HepG2 (cell line): ENCODE results near the gene C21orf91. TPM values are rescaled to one million over a fixed set of nuclear protein-coding genes. Genes with fewer than 3 reads are reported as not detected.

Experiments used
- ATAC-seq: fragments of 200-7000 bp; cut with Tn5 transposase; 3 replicates; pipeline ENCODE4 v1.9.1; 2020; ENCODE audit warnings: mild to moderate bottlenecking, moderate library complexity
- BruUV-seq: library from RNA; stranded (reverse); fragments of 400-500 nt; replicated peaks from 2 replicates; lab custom pipeline; 2021; lab: Mats Ljungman, UMichigan
- CTCF ChIA-PET: fragments of 300-600 bp; formaldehyde crosslinking; extraction: SDS; loops from one replicate; lab custom pipeline; 2021; ENCODE audit warnings: low total read pairs, inconsistent platforms, low intra/inter-chr PET ratio; lab: Yijun Ruan, JAX
- POLR2A ChIA-PET: fragments of 350-600 bp; sonication (Branson Sonifier 250); formaldehyde crosslinking; loops from one replicate; lab custom pipeline; 2020; ENCODE audit warnings: antibody characterized with exemption, inconsistent platforms; lab: Yijun Ruan, JAX
- DNase-seq: peaks from one replicate; pipeline ENCODE4 v3.0.0-alpha.2; 2015; ENCODE audit warnings: low spot score
- FAIRE-seq: peaks from 3 replicates; lab custom pipeline; 2011; peaks lifted over from hg19 to GRCh38; lab: Jason Lieb, UNC
- H2AFZ ChIP-seq: one replicate; pipeline ENCODE4 v1.6.1; 2011; ENCODE audit warnings: low read length, inconsistent platforms
- H3K27ac ChIP-seq: fragments of 300-600 bp; 3 replicates; pipeline ENCODE4 v1.8.0; 2011; ENCODE audit warnings: mixed run types, mild to moderate bottlenecking, mixed read lengths, low read length, inconsistent platforms; ENCODE audit not compliant: insufficient read depth; ENCODE audit errors: extremely low read length
- H3K27me3 ChIP-seq, 2 experiments: fragments of 200-600 bp in 1 of 2; 2 replicates in 1 of 2; 3 replicates in 1 of 2; pipeline versions ENCODE4 v1.6.0 to v1.8.0; 2011; ENCODE audit warnings: low read length in 2 of 2, mild to moderate bottlenecking in 2 of 2, moderate library complexity in 2 of 2, inconsistent platforms in 1 of 2; ENCODE audit not compliant: insufficient read depth in 2 of 2, control insufficient read depth in 1 of 2
- H3K36me3 ChIP-seq, 2 experiments: fragments of 200-600 bp in 1 of 2; replicated peaks in 1 of 2; 2 replicates in 1 of 2; 3 replicates in 1 of 2; pipeline versions ENCODE4 v1.5.1 to v1.8.0; 2011; ENCODE audit warnings: low read length in 2 of 2, inconsistent platforms in 1 of 2; ENCODE audit not compliant: insufficient read depth in 2 of 2, control insufficient read depth in 1 of 2
- H3K4me1 ChIP-seq: 2 replicates; pipeline ENCODE4 v1.5.1; 2012; ENCODE audit warnings: low read length, inconsistent platforms; ENCODE audit not compliant: insufficient read depth
- H3K4me2 ChIP-seq: 2 replicates; pipeline ENCODE4 v1.6.0; 2011; ENCODE audit warnings: low read depth, low read length, inconsistent platforms
- H3K4me3 ChIP-seq, 3 experiments: fragments of 200-600 bp in 1 of 3; sonication (generic), shearing (Covaris generic) in 1 of 3; replicated peaks in 1 of 3; 2 replicates each; pipeline ENCODE4 v1.5.1; 2011 to 2016; ENCODE audit warnings: low read length in 3 of 3, inconsistent platforms in 2 of 3, low read depth in 2 of 3, mild to moderate bottlenecking in 2 of 3, control low read depth in 1 of 3, mixed read lengths in 1 of 3; ENCODE audit not compliant: insufficient read depth in 1 of 3
- H3K79me2 ChIP-seq: one replicate; pipeline ENCODE4 v1.6.1; 2011; ENCODE audit warnings: low read length, inconsistent platforms; ENCODE audit not compliant: insufficient read depth
- H3K9ac ChIP-seq: 2 replicates; pipeline ENCODE4 v1.6.0; 2011; ENCODE audit warnings: mild to moderate bottlenecking, low read depth, low read length, inconsistent platforms; ENCODE audit not compliant: insufficient read depth
- H3K9me3 ChIP-seq: 2 replicates; pipeline ENCODE4 v1.5.1; 2012; ENCODE audit warnings: mild to moderate bottlenecking, low read length
- H4K20me1 ChIP-seq: 2 replicates; pipeline ENCODE4 v1.6.0; 2011; ENCODE audit warnings: inconsistent platforms, mild to moderate bottlenecking, low read length, moderate library complexity; ENCODE audit not compliant: insufficient read depth
- CEBPB ChIP-seq: IDR thresholded peaks from 2 replicates; pipeline ENCODE4 v1.6.1; 2011; ENCODE audit warnings: low read depth, low read length, improper control_type of control experiment, borderline replicate concordance
- HDAC6 ChIP-seq: fragments of 200-600 bp; sonication (generic); IDR thresholded peaks from 2 replicates; pipeline ENCODE4 v1.7.0; 2017; ENCODE audit warnings: mild to moderate bottlenecking, antibody characterized with exemption, low read length, low read depth
- HNRNPK ChIP-seq: fragments of 200-400 bp; formaldehyde crosslinking; IDR thresholded peaks from 2 replicates; pipeline ENCODE4 v1.6.1; 2018; ENCODE audit warnings: low read length, low read depth, moderate library complexity, mild to moderate bottlenecking; ENCODE audit not compliant: poor library complexity, severe bottlenecking
- JUN ChIP-seq: sonication (generic); formaldehyde crosslinking; IDR thresholded peaks from 2 replicates; pipeline ENCODE4 v1.4.0; 2020; ENCODE audit warnings: mild to moderate bottlenecking, missing genetic modification reagents
- KDM3A ChIP-seq: IDR thresholded peaks from 2 replicates; pipeline ENCODE4 v1.6.1; 2018; ENCODE audit warnings: low read depth, missing compliant biosample characterization
- MZF1 ChIP-seq: sonication (generic); formaldehyde crosslinking; IDR thresholded peaks from 2 replicates; pipeline ENCODE4 v1.8.1; 2023; ENCODE audit warnings: mild to moderate bottlenecking, missing genetic modification reagents, borderline replicate concordance
- SMAD3 ChIP-seq: sonication (generic); formaldehyde crosslinking; IDR thresholded peaks from 2 replicates; pipeline ENCODE4 v1.4.0; 2020; ENCODE audit warnings: missing genetic modification reagents
- SPEN ChIP-seq: sonication (generic); formaldehyde crosslinking; IDR thresholded peaks from 2 replicates; pipeline ENCODE4 v1.5.1; 2020; ENCODE audit warnings: low read depth, mild to moderate bottlenecking, missing genetic modification reagents
- ZFAT ChIP-seq: sonication (generic); formaldehyde crosslinking; conservative IDR thresholded peaks from 2 replicates; pipeline ENCODE4 v1.8.1; 2023; ENCODE audit warnings: missing genetic modification reagents, inconsistent platforms
- ZNF572 ChIP-seq: sonication (generic); formaldehyde crosslinking; IDR thresholded peaks from 2 replicates; pipeline ENCODE4 v1.5.1; 2020; ENCODE audit warnings: mild to moderate bottlenecking, missing genetic modification reagents
- ZNF749 ChIP-seq: sonication (generic); formaldehyde crosslinking; IDR thresholded peaks from 2 replicates; pipeline ENCODE4 v1.8.0; 2022; ENCODE audit warnings: mild to moderate bottlenecking, missing genetic modification reagents, moderate library complexity, borderline replicate concordance
- WGBS: methylation state at CpG from one replicate; pipeline ENCODE4 v1.1.6; 2017; ENCODE audit warnings: low lambda C conversion rate; 5-methylcytosine and 5-hydroxymethylcytosine counted together
- in situ Hi-C: cut with HindIII; loops from 2 replicates; pipeline ENCODE4 v1.10.0; 2017; ENCODE audit warnings: low pct_unique_long_range_greater_than_20kb; ENCODE audit not compliant: extremely low pct_ligation_motif_present
- intact Hi-C: fragments of 100-400 bp; cut with micrococcal nuclease; formaldehyde crosslinking; loops from one replicate; pipeline ENCODE4 v1.10.0; 2022; ENCODE audit not compliant: unreplicated experiment
- polyA plus RNA-seq, 8 experiments: library from polyadenylated mRNA; depleted of rRNA in 3 of 8; stranded (reverse) in 7 of 8; unstranded in 1 of 8; fragments of >200 nt; fragmentation: Illumina TruSeq in 4 of 8; extraction: Trizol in 4 of 8; gene quantifications; 2 replicates each; pipeline versions ENCODE4 v1.2.1 to v1.2.3, GENCODE V29; 2011 to 2016; ENCODE audit warnings: low read depth in 4 of 8, missing spikeins in 1 of 8, mixed read lengths in 1 of 8; ENCODE audit not compliant: insufficient read depth in 1 of 8
- total RNA-seq, 5 experiments: library from RNA; depleted of rRNA; stranded (reverse); fragments of >200 nt; fragmentation: Illumina TruSeq; extraction: Trizol; gene quantifications; 2 replicates each; pipeline ENCODE4 v1.2.3, GENCODE V29; 2016; ENCODE audit warnings: low read depth in 1 of 5
- TF ChIP-seq, protein P1 (sequence below): sonication (generic); formaldehyde crosslinking; IDR thresholded peaks from 2 replicates; pipeline ENCODE4 v1.4.0; 2020; ENCODE audit warnings: missing genetic modification reagents, borderline replicate concordance

Gene C21orf91
- total and polyA plus RNA-seq, 2 of the 13 experiments (the other 11 are each of a cell fraction or from before 2014, with no cell fraction given) = 2.9 to 7.8 TPM

DNA sequence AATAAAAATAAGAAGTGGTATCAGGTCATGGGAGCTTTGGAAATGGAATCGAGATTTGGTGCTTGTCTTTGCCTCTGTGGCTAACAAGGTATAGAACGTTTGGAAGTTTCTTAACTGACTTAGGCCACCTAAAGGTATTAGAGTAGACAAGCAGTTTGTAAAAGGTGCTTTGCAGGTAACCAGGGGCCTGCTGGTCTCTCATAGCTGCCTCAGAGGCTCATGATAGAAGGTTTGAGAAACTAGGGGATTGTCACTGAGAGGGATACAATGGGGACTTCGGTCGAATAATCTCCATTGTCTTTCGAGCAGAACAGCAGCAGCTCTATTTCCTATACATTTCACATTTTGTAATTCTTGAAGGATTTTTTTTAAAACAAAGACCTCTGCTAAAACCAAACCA is 37.6 kb downstream of the C21orf91 start:
- no peak for DNase-seq
- Histone ChIP-seq H2AFZ (no peak overlapping the region), H3K36me3 (peaks cover 0 to 1% of the 10 kb centered on the region in 2 experiments; a peak in 2 of 5 replicates), H3K4me3 (no peak overlapping the region), H3K79me2 (no peaks in the 10 kb centered on the region), H3K9me3 (no peaks in the 10 kb centered on the region), H4K20me1 (no peaks in the 10 kb centered on the region), H3K4me1 (peaks cover 10% of the 10 kb centered on the region), H3K27ac (no peak overlapping the region), H3K4me2 (no peak overlapping the region), H3K9ac (no peak overlapping the region), H3K27me3 (no peaks in the 10 kb centered on the region)
- no TSS peak for BruUV-seq
- ChIA-PET CTCF (no interaction called here), POLR2A (no interaction called here)
- ATAC-seq = no peak
- WGBS = 57% methylated on average over 5 of the region's 5 CpGs
- TF ChIP-seq JUN (CRISPR knock-in tag) (no peak), CEBPB (peak; percentile 46; the same call in 1 of the 2 replicates)
- intact Hi-C loops (no loop called here), in situ Hi-C loops (no loop called here)
- FAIRE-seq = no peak

DNA sequence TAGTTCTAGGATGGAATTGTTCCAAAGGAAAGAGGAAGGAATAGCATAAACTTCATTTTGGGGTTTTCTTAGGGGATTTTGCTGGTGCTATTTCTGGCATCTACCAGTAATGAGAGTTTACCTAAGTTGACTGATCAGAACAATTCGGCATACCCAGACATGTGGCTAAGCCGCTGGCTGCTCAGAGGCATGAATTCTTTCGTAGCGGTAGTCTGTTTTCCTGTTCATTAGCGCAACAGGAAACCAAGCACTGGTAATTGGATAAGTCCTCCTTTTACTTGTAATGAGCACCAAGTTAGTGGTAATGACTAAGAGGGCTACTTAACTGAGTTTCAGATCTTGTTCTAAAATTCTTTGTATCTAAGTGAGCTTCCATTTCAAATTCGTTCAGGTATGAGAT is 38.6 kb downstream of the C21orf91 start:
- H3K4me3 ChIP-seq = no peak overlapping the region
- in situ Hi-C loops = no loop called here
- no peaks in the 10 kb centered on the region for H3K9me3 ChIP-seq
- ChIA-PET POLR2A (no interaction called here), CTCF (no interaction called here)
- H3K27ac ChIP-seq = no peak overlapping the region
- H3K36me3 ChIP-seq = peaks cover 0 to 1% of the 10 kb centered on the region in 2 experiments; a peak in 1 of 5 replicates
- H3K79me2 ChIP-seq = no peaks in the 10 kb centered on the region
- no peak overlapping the region for H2AFZ ChIP-seq
- BruUV-seq = no TSS peak
- no peak for FAIRE-seq
- H4K20me1 ChIP-seq = no peaks in the 10 kb centered on the region
- 88% methylated on average over 6 of the region's 6 CpGs for WGBS
- H3K9ac ChIP-seq = no peak overlapping the region
- H3K27me3 ChIP-seq = no peaks in the 10 kb centered on the region
- DNase-seq = no peak
- no peak overlapping the region for H3K4me2 ChIP-seq
- no peak for ATAC-seq
- H3K4me1 ChIP-seq = peaks cover 10% of the 10 kb centered on the region
- intact Hi-C loops = no loop called here
- TF ChIP-seq, protein P1, sequence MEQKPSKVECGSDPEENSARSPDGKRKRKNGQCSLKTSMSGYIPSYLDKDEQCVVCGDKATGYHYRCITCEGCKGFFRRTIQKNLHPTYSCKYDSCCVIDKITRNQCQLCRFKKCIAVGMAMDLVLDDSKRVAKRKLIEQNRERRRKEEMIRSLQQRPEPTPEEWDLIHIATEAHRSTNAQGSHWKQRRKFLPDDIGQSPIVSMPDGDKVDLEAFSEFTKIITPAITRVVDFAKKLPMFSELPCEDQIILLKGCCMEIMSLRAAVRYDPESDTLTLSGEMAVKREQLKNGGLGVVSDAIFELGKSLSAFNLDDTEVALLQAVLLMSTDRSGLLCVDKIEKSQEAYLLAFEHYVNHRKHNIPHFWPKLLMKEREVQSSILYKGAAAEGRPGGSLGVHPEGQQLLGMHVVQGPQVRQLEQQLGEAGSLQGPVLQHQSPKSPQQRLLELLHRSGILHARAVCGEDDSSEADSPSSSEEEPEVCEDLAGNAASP (CRISPR knock-in tag) = no peak
- TF ChIP-seq ZFAT (CRISPR knock-in tag) (no peak), SMAD3 (CRISPR knock-in tag) (no peak), KDM3A (CRISPR knock-in tag) (no peak), MZF1 (CRISPR knock-in tag) (no peak), HNRNPK (no peak), HDAC6 (no peak), ZNF749 (CRISPR knock-in tag) (no peak), ZNF572 (CRISPR knock-in tag) (no peak), SPEN (CRISPR knock-in tag) (no peak)
